PFSK-1 (cell line): ENCODE results near the gene FAM221A.

ENCODE experiments used
- FOXP2 ChIP-seq: optimal IDR thresholded peaks from 2 replicates; pipeline ENCODE3; 2011; ENCODE audit warnings: borderline replicate concordance, control low read depth, inconsistent platforms; ENCODE audit not compliant: insufficient read depth; ENCODE audit errors: extremely low read length, extremely low read depth
- POLR2AphosphoS5 ChIP-seq: IDR thresholded peaks from 2 replicates; pipeline ENCODE4 v1.6.1; 2012; ENCODE audit warnings: low read depth, mild to moderate bottlenecking, control low read depth, low read length, moderate library complexity
- SIN3A ChIP-seq: IDR thresholded peaks from 2 replicates; pipeline ENCODE4 v1.6.1; 2012; ENCODE audit warnings: mild to moderate bottlenecking, low read length, moderate library complexity, borderline replicate concordance; ENCODE audit not compliant: insufficient read depth
- TAF1 ChIP-seq: IDR thresholded peaks from 2 replicates; pipeline ENCODE4 v1.6.1; 2012; ENCODE audit warnings: low read length, control low read depth, borderline replicate concordance; ENCODE audit not compliant: insufficient read depth
- TF ChIP-seq, protein P1 (sequence below), 2 experiments: IDR thresholded peaks; 2 replicates each; pipeline versions ENCODE4 v1.6.1 to v1.8.0; 2011 to 2012; ENCODE audit warnings: low read depth in 2 of 2, low read length in 2 of 2, control low read depth in 1 of 2, inconsistent platforms in 1 of 2, mild to moderate bottlenecking in 1 of 2, moderate library complexity in 1 of 2; ENCODE audit not compliant: insufficient read depth in 1 of 2

FAM221A gene

DNA sequence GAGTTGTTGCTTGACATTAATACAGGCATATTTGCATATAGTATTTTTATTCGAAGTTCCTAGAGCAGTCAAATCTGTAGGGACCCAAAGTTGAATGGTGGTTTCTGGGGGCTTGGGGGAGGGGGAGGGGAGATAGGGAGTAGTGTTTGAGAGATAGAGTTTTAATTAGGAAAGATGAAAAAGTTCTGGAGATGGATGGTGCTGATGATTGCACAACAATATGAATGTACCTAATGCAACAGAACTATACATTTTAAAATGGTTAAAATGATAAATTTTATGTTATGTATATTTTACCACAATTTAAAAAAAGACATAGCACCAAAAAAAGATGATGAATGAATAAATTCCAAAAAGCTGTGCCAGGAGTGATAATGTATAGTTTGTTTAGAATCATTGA is 71.9 kb downstream of the FAM221A start:
- TF ChIP-seq, protein P1, sequence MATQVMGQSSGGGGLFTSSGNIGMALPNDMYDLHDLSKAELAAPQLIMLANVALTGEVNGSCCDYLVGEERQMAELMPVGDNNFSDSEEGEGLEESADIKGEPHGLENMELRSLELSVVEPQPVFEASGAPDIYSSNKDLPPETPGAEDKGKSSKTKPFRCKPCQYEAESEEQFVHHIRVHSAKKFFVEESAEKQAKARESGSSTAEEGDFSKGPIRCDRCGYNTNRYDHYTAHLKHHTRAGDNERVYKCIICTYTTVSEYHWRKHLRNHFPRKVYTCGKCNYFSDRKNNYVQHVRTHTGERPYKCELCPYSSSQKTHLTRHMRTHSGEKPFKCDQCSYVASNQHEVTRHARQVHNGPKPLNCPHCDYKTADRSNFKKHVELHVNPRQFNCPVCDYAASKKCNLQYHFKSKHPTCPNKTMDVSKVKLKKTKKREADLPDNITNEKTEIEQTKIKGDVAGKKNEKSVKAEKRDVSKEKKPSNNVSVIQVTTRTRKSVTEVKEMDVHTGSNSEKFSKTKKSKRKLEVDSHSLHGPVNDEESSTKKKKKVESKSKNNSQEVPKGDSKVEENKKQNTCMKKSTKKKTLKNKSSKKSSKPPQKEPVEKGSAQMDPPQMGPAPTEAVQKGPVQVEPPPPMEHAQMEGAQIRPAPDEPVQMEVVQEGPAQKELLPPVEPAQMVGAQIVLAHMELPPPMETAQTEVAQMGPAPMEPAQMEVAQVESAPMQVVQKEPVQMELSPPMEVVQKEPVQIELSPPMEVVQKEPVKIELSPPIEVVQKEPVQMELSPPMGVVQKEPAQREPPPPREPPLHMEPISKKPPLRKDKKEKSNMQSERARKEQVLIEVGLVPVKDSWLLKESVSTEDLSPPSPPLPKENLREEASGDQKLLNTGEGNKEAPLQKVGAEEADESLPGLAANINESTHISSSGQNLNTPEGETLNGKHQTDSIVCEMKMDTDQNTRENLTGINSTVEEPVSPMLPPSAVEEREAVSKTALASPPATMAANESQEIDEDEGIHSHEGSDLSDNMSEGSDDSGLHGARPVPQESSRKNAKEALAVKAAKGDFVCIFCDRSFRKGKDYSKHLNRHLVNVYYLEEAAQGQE (IDR thresholded peaks at IDR 0.05; ENCODE audit: insufficient read depth in 1 of 2, low read depth in 2 of 2, low read length in 2 of 2) = no peak
- no peak for TF ChIP-seq FOXP2
- no peak for TF ChIP-seq POLR2AphosphoS5
- TF ChIP-seq SIN3A = no peak
- TF ChIP-seq TAF1 = no peak
